K562 (cell line): ENCODE data around the gene VMA21. TPM values are rescaled to one million over a fixed set of nuclear protein-coding genes. Genes with fewer than 3 reads are reported as not detected.

Source experiments
- ATAC-seq: fragments of 200-7000 bp; cut with Tn5 transposase; 3 replicates; pipeline ENCODE4 v1.9.1; 2020; ENCODE audit warnings: moderate library complexity
- BruUV-seq: library from RNA; stranded (reverse); fragments of 400-500 nt; replicated peaks from 2 replicates; lab custom pipeline; 2021; lab: Mats Ljungman, UMichigan
- CTCF ChIA-PET: fragments of 300-600 bp; formaldehyde crosslinking; extraction: SDS; loops from one replicate; lab custom pipeline; 2021; ENCODE audit warnings: low intra/inter-chr PET ratio; lab: Yijun Ruan, JAX
- POLR2A ChIA-PET: fragments of 300-600, 350-650 bp; sonication (Branson Sonifier 250); formaldehyde crosslinking; extraction: SDS; loops from one replicate; lab custom pipeline; 2021; ENCODE audit warnings: antibody characterized with exemption, inconsistent platforms; lab: Yijun Ruan, JAX
- DNase-seq, 4 experiments: peaks; one replicate each; pipeline versions ENCODE4 v3.0.0 to v3.0.0-alpha.2; 2011 to 2018; ENCODE audit warnings: low spot score in 3 of 4, mixed read lengths in 3 of 4; ENCODE audit errors: extremely low read depth in 1 of 4
- FAIRE-seq: peaks from 2 replicates; lab custom pipeline; 2011; peaks lifted over from hg19 to GRCh38; lab: Jason Lieb, UNC
- H2AFZ ChIP-seq: 2 replicates; pipeline ENCODE4 v1.6.0; 2011; ENCODE audit warnings: low read depth, low read length, control low read depth, inconsistent platforms
- H3K27ac ChIP-seq: fragments of 200-600 bp; 3 replicates; pipeline ENCODE4 v1.8.0; 2011; ENCODE audit warnings: low read depth, mild to moderate bottlenecking, control low read depth, inconsistent platforms, low read length, moderate library complexity, mixed read lengths; ENCODE audit errors: extremely low read depth
- H3K27me3 ChIP-seq, 2 experiments: fragments of 300-600 bp in 1 of 2; 2 replicates in 1 of 2; 3 replicates in 1 of 2; pipeline versions ENCODE4 v1.6.0 to v1.8.0; 2011; ENCODE audit warnings: inconsistent platforms in 2 of 2, low read length in 2 of 2, mild to moderate bottlenecking in 1 of 2, mixed read lengths in 1 of 2, moderate library complexity in 1 of 2; ENCODE audit not compliant: control insufficient read depth in 2 of 2, insufficient read depth in 2 of 2
- H3K36me3 ChIP-seq: fragments of 300-600 bp; 3 replicates; pipeline ENCODE4 v1.8.0; 2011; ENCODE audit warnings: mild to moderate bottlenecking, low read length, inconsistent platforms; ENCODE audit not compliant: control insufficient read depth, insufficient read depth
- H3K4me1 ChIP-seq, 2 experiments: fragments of 200-600 bp in 1 of 2; replicated peaks in 1 of 2; 2 replicates in 1 of 2; 3 replicates in 1 of 2; pipeline versions ENCODE4 v1.5.1 to v1.8.0; 2011; ENCODE audit warnings: inconsistent platforms in 2 of 2, low read length in 2 of 2, mild to moderate bottlenecking in 1 of 2, mixed read lengths in 1 of 2, moderate library complexity in 1 of 2; ENCODE audit not compliant: control insufficient read depth in 2 of 2, insufficient read depth in 2 of 2
- H3K4me2 ChIP-seq: 2 replicates; pipeline ENCODE4 v1.6.1; 2011; ENCODE audit warnings: low read length, control low read depth, inconsistent platforms, mixed read lengths; ENCODE audit not compliant: insufficient read depth
- H3K4me3 ChIP-seq: fragments of 200-600 bp; sonication (generic), shearing (Covaris generic); 2 replicates; pipeline ENCODE4 v1.5.1; 2016; ENCODE audit warnings: control low read depth, inconsistent platforms
- H3K79me2 ChIP-seq: fragments of 200-600 bp; 3 replicates; pipeline ENCODE4 v1.8.0; 2011; ENCODE audit warnings: low read length, inconsistent platforms; ENCODE audit not compliant: control insufficient read depth, insufficient read depth
- H3K9ac ChIP-seq, 2 experiments: 2 replicates each; pipeline versions ENCODE4 v1.6.0 to v1.6.1; 2011; ENCODE audit warnings: low read depth in 2 of 2, low read length in 2 of 2, control low read depth in 1 of 2, inconsistent platforms in 1 of 2, mild to moderate bottlenecking in 1 of 2, mixed read lengths in 1 of 2; ENCODE audit not compliant: insufficient read depth in 1 of 2
- H3K9me1 ChIP-seq: one replicate; pipeline ENCODE4 v1.6.0; 2011; ENCODE audit warnings: inconsistent platforms, mild to moderate bottlenecking, low read length, moderate library complexity; ENCODE audit not compliant: control insufficient read depth, insufficient read depth
- H3K9me3 ChIP-seq: replicated peaks from 2 replicates; pipeline ENCODE4 v1.5.1; 2011; ENCODE audit warnings: low read depth, low read length, inconsistent platforms; ENCODE audit not compliant: control insufficient read depth, insufficient read depth
- H4K20me1 ChIP-seq: replicated peaks from 2 replicates; pipeline ENCODE4 v1.6.1; 2011; ENCODE audit warnings: low read length, inconsistent platforms, mixed read lengths; ENCODE audit not compliant: control insufficient read depth, insufficient read depth
- BACH1 ChIP-seq: fragments of 200-800 bp; sonication (Bioruptor generic); IDR thresholded peaks from 2 replicates; pipeline ENCODE4 v1.6.1; 2016; ENCODE audit warnings: missing genetic modification characterization, missing compliant biosample characterization
- ELF1 ChIP-seq: fragments of 200-800 bp; sonication (Bioruptor generic); IDR thresholded peaks from 2 replicates; pipeline ENCODE4 v1.6.1; 2016; ENCODE audit warnings: missing genetic modification characterization, missing compliant biosample characterization
- GABPA ChIP-seq: fragments of 200-800 bp; sonication (Bioruptor generic); conservative IDR thresholded peaks from 2 replicates; pipeline ENCODE4 v1.6.1; 2016; ENCODE audit warnings: low read depth, missing genetic modification characterization, missing compliant biosample characterization
- ILF3 ChIP-seq: fragments of 450-650 bp; IDR thresholded peaks from 2 replicates; pipeline ENCODE4 v1.6.1; 2018; ENCODE audit warnings: antibody characterized with exemption, mild to moderate bottlenecking, moderate library complexity, borderline replicate concordance
- JUND ChIP-seq, 2 experiments: IDR thresholded peaks; 2 replicates in 1 of 2; 3 replicates in 1 of 2; pipeline ENCODE4 v1.6.1; 2011; ENCODE audit warnings: borderline replicate concordance in 2 of 2, low read depth in 2 of 2, low read length in 2 of 2, improper control_type of control experiment in 1 of 2, missing biosample characterization in 1 of 2, missing genetic modification characterization in 1 of 2, missing genetic modification reagents in 1 of 2
- RAD21 ChIP-seq, 2 experiments: fragments of 250-450 bp in 1 of 2; fragments of 450-650 bp in 1 of 2; sonication (Bioruptor Pico) in 1 of 2; formaldehyde crosslinking in 1 of 2; IDR thresholded peaks in 1 of 2; conservative IDR thresholded peaks in 1 of 2; 2 replicates each; pipeline versions ENCODE4 v1.4.0 to v1.8.0; 2020 to 2022; ENCODE audit warnings: mild to moderate bottlenecking in 2 of 2, moderate library complexity in 1 of 2
- RBBP5 ChIP-seq: fragments of 200-600 bp; sonication (generic); IDR thresholded peaks from 2 replicates; pipeline ENCODE4 v1.6.1; 2012; ENCODE audit warnings: borderline replicate concordance, mild to moderate bottlenecking, low read length, control low read depth, inconsistent platforms; ENCODE audit not compliant: insufficient read depth, poor library complexity, severe bottlenecking
- RBM34 ChIP-seq: fragments of 200-400 bp; formaldehyde crosslinking; IDR thresholded peaks from 2 replicates; pipeline ENCODE4 v1.6.1; 2018; ENCODE audit warnings: low read length, borderline replicate concordance; ENCODE audit not compliant: insufficient read depth
- SIN3A ChIP-seq, 2 experiments: fragments of 150-350 bp in 1 of 2; IDR thresholded peaks; 2 replicates each; pipeline ENCODE4 v1.6.1; 2011 to 2016; ENCODE audit warnings: borderline replicate concordance in 2 of 2, low read depth in 2 of 2, low read length in 2 of 2, mild to moderate bottlenecking in 2 of 2, moderate library complexity in 2 of 2; ENCODE audit not compliant: control insufficient read depth in 1 of 2
- TAF7 ChIP-seq: fragments of 450-650 bp; IDR thresholded peaks from 2 replicates; pipeline ENCODE4 v1.6.1; 2016; ENCODE audit warnings: missing genetic modification characterization, missing compliant biosample characterization
- ZZZ3 ChIP-seq: fragments of 450-650 bp; IDR thresholded peaks from 2 replicates; pipeline ENCODE4 v1.6.1; 2016; ENCODE audit warnings: antibody characterized with exemption, mild to moderate bottlenecking, moderate library complexity
- WGBS: fragments of 100-300 bp; shearing (Covaris generic); methylation state at CpG from one replicate; pipeline ENCODE4 v1.1.6; 2016; ENCODE audit warnings: low coverage, mixed read lengths; ENCODE audit not compliant: insufficient coverage; ENCODE audit errors: missing lambda C conversion rate; 5-methylcytosine and 5-hydroxymethylcytosine counted together
- in situ Hi-C: fragments of 300-500 bp; cut with MboI; formaldehyde crosslinking; loops from 4 replicates; pipeline ENCODE4 v1.15.0; 2018; ENCODE audit warnings: inconsistent platforms, mixed read lengths
- intact Hi-C: fragments of 100-400 bp; cut with micrococcal nuclease; formaldehyde crosslinking; loops from 2 replicates; pipeline ENCODE4 v1.14.2; 2022
- polyA plus RNA-seq, 8 experiments: library from polyadenylated mRNA; depleted of rRNA in 4 of 8; stranded (reverse) in 5 of 8; unstranded in 3 of 8; fragments of >200 nt; fragmentation: Nextera tagmentation in 2 of 8; fragmentation: Illumina TruSeq in 1 of 8; extraction: Ambion mirVana in 2 of 8; extraction: Trizol in 1 of 8; gene quantifications; 2 replicates each; pipeline versions ENCODE4 v1.2.1 to v1.2.3, GENCODE V29; 2011 to 2014; ENCODE audit warnings: inconsistent platforms in 1 of 8, missing spikeins in 1 of 8
- total RNA-seq, 7 experiments: library from RNA; depleted of rRNA in 6 of 7; stranded (reverse); fragments of >200 nt in 6 of 7; fragmentation: Illumina TruSeq in 2 of 7; extraction: Trizol in 2 of 7; gene quantifications; 2 replicates each; pipeline versions ENCODE4 v1.2.1 to v1.2.3, GENCODE V29; 2011 to 2021; ENCODE audit warnings: low replicate concordance in 1 of 7
- TF ChIP-seq, protein P1 (sequence below), 2 experiments: IDR thresholded peaks in 1 of 2; conservative IDR thresholded peaks in 1 of 2; 2 replicates each; pipeline ENCODE4 v1.6.1; 2016; ENCODE audit warnings: low read depth in 2 of 2, mild to moderate bottlenecking in 1 of 2, missing compliant biosample characterization in 1 of 2, missing genetic modification characterization in 1 of 2, moderate library complexity in 1 of 2

VMA21 gene
- total and polyA plus RNA-seq, 9 of the 15 experiments (the other 6 are each of a cell fraction or from before 2014, with no cell fraction given): 17.5 to 101 (median 47.5) TPM

- ChIA-PET CTCF (no interaction called here), POLR2A (no interaction called here)
- H3K79me2 ChIP-seq: no peaks in the 10 kb centered on the region
- in situ Hi-C loops: no loop called here
- TF ChIP-seq TAF7 (tag) (no peak), ZZZ3 (no peak), RBBP5 (no peak), ELF1 (tag) (no peak), JUND (IDR thresholded peaks at IDR 0.05; ENCODE audit: borderline replicate concordance, low read depth, low read length) (no peak), JUND (tag; IDR thresholded peaks at IDR 0.05; ENCODE audit: borderline replicate concordance, low read depth, low read length) (no peak)
- WGBS: 51% methylated on average over 3 of the region's 3 CpGs
- no peak overlapping the region for H2AFZ ChIP-seq
- no peak overlapping the region for H3K4me3 ChIP-seq
- BruUV-seq: no TSS peak
- FAIRE-seq (no peak), ATAC-seq (no peak), DNase-seq (no peak)
- no peaks in the 10 kb centered on the region for H4K20me1 ChIP-seq
- H3K27ac ChIP-seq: no peak overlapping the region
- H3K27me3 ChIP-seq: no peaks in the 10 kb centered on the region
- H3K4me1 ChIP-seq: no peaks in the 10 kb centered on the region
- intact Hi-C loops: no loop called here
- H3K9me3 ChIP-seq: no peaks in the 10 kb centered on the region
- no peaks in the 10 kb centered on the region for H3K9me1 ChIP-seq
- no peak overlapping the region for H3K4me2 ChIP-seq
- no peak overlapping the region for H3K9ac ChIP-seq
- no peaks in the 10 kb centered on the region for H3K36me3 ChIP-seq
Observed at GRCh38 chrX:151416579-151416978, 19.6 kb downstream of the VMA21 start.

DNA sequence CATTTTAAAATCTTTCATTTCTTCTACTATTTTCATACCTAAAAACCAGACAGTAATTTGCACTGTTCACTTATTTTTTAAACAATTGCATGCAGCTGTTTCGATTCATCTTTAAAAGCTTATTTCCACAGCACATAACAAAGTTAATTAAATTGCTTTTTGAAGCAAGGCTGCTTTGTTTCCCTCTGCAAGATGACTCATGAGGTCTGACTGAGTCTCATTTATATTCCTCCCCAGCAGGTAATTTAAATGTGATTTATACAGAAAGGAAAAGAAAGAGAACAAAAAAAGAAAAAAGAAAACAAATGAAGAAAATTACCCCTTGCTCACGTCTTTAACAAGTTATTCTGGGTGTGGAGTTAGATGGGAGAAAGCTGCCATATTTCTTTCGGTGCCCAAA lies 22.8 kb downstream of the VMA21 start:
- Histone ChIP-seq H3K9me3 (no peaks in the 10 kb centered on the region), H3K27me3 (no peaks in the 10 kb centered on the region), H3K9ac (no peak overlapping the region), H4K20me1 (no peaks in the 10 kb centered on the region; the same call in 1 of the 2 replicates), H3K79me2 (no peaks in the 10 kb centered on the region), H3K9me1 (no peaks in the 10 kb centered on the region), H3K4me2 (no peak overlapping the region), H3K4me1 (no peaks in the 10 kb centered on the region), H2AFZ (no peak overlapping the region), H3K36me3 (no peaks in the 10 kb centered on the region), H3K4me3 (no peak overlapping the region), H3K27ac (no peak overlapping the region)
- POLR2A ChIA-PET: interaction anchor here (1.2 kb wide), 1 partner anchor 11 kb away, joined by 3 read pairs; no protein-coding TSS in a partner anchor
- WGBS: 57% methylated on average over 2 of the region's 3 CpGs
- no TSS peak for BruUV-seq
- no peak for ATAC-seq
- CTCF ChIA-PET: no interaction called here
- no peak for FAIRE-seq
- in situ Hi-C loops (no loop called here), intact Hi-C loops (no loop called here)
- DNase-seq: no peak
- TF ChIP-seq, protein P1, sequence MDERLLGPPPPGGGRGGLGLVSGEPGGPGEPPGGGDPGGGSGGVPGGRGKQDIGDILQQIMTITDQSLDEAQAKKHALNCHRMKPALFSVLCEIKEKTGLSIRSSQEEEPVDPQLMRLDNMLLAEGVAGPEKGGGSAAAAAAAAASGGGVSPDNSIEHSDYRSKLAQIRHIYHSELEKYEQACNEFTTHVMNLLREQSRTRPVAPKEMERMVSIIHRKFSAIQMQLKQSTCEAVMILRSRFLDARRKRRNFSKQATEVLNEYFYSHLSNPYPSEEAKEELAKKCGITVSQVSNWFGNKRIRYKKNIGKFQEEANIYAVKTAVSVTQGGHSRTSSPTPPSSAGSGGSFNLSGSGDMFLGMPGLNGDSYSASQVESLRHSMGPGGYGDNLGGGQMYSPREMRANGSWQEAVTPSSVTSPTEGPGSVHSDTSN (CRISPR knock-in tag; IDR thresholded peaks at IDR 0.05; ENCODE audit: low read depth): no peak
- TF ChIP-seq, protein P1 (tag; conservative IDR thresholded peaks at IDR 0.05; ENCODE audit: low read depth): no peak
- TF ChIP-seq GABPA (no peak), ILF3 (no peak), SIN3A (IDR thresholded peaks at IDR 0.05; ENCODE audit: borderline replicate concordance in 2 of 2, control insufficient read depth in 1 of 2, low read depth in 2 of 2, low read length in 2 of 2) (no peak), RAD21 (CRISPR knock-in tag; conservative IDR thresholded peaks at IDR 0.05 in 1 of 2, IDR thresholded peaks at IDR 0.05 in 1 of 2) (no peak), BACH1 (tag) (no peak), RBM34 (no peak)
